Stomach smooth muscle (tissue), 2 donors: ENCODE data around the gene KIF25.

ENCODE experiments used
- H3K27ac ChIP-seq: one replicate; pipeline ENCODE4 v1.7.0; 2013; ENCODE audit warnings: mild to moderate bottlenecking, low read length, inconsistent platforms
- H3K27me3 ChIP-seq, 2 donors: one replicate each; pipeline ENCODE4 v1.7.0; 2013; ENCODE audit warnings: low read length in 2 of 2; ENCODE audit not compliant: insufficient read depth in 2 of 2, control insufficient read depth in 1 of 2
- H3K36me3 ChIP-seq, 2 donors: one replicate each; pipeline ENCODE4 v1.7.0; 2013; ENCODE audit warnings: low read length in 2 of 2; ENCODE audit not compliant: control insufficient read depth in 2 of 2, insufficient read depth in 2 of 2
- H3K4me1 ChIP-seq: one replicate; pipeline ENCODE4 v1.7.0; 2013; ENCODE audit warnings: low read length; ENCODE audit not compliant: control insufficient read depth, insufficient read depth
- H3K4me3 ChIP-seq, 2 donors: one replicate each; pipeline ENCODE4 v1.7.0; 2013; ENCODE audit warnings: low read length in 2 of 2
- H3K9ac ChIP-seq, 2 donors: one replicate each; pipeline ENCODE4 v1.7.0; 2013; ENCODE audit warnings: low read length in 2 of 2, mild to moderate bottlenecking in 1 of 2
- H3K9me3 ChIP-seq, 2 donors: one replicate each; pipeline ENCODE4 v1.7.0; 2013; ENCODE audit warnings: low read length in 2 of 2; ENCODE audit not compliant: control insufficient read depth in 2 of 2
- donor health status: healthy.
- donor health status: Pancreatic carcinoma.

Gene KIF25

DNA sequence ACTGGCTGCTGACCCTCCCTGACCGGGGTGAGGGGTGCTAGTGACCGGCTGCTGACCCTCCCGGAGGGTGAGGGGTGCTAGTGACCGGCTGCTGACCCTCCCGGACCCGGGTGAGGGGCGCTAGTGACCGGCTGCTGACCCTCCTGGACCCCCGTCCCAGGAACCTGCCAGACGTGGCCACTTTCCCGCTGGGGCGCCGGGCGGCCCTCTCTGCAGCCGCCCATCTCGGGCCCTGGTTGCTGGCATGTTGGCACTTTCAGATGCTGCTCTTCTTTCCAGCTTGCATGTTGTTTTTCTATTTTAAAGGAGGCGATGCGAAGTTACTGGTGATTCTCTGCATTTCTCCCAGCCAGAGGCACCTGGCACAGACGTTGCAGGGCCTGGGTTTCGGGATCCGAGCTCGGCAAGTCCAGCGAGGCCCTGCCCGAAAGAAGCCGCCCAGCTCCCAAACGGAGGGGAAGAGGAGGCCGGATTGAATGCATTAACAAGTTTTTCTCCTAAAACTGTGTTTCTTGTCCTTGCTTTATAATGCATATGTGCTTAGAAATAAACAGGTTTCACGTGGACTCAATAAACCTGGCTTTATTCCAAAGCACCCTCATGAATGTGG lies 47.2 kb downstream of the KIF25 start:
- H3K27ac ChIP-seq = no peak overlapping the region
- H3K4me1 ChIP-seq = no peaks in the 10 kb centered on the region
- peaks cover 0 to 12% of the 10 kb centered on the region in 2 donors for H3K9me3 ChIP-seq
- H3K27me3 ChIP-seq = no peaks in the 10 kb centered on the region
- no peaks in the 10 kb centered on the region for H3K36me3 ChIP-seq
- H3K9ac ChIP-seq = no peak overlapping the region
- no peak overlapping the region for H3K4me3 ChIP-seq

DNA sequence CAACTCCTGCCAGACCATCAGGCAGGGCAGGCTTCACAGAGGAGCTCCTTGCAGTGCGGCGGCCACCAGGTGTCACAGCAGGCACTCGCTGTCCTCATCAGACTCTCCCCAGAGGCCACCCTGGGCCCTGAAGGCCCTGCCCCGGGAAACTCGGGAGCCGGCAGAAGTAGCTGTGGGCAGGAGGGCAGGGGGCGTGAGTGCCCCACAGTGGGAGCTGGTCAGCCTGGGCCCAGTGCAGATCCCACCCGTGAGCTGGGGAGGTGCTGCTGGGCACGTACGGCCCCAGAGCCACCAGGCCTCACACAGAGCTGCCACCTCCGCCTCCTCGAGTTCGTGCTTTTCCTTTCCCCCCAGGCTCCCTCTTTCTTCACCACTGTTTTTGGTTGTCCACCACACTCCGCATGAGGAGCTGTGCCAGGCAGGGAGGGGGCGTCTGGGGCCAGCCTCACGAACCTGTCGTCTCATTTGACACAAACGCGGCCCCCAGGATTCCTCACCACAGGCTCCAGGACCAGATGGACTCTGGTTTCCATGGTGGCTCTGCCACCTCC lies 47.7 kb downstream of the KIF25 start:
- Histone ChIP-seq H3K36me3 (no peaks in the 10 kb centered on the region), H3K4me3 (no peak overlapping the region), H3K27me3 (no peaks in the 10 kb centered on the region), H3K9ac (no peak overlapping the region), H3K27ac (no peak overlapping the region), H3K9me3 (peaks cover 0 to 6% of the 10 kb centered on the region in 2 donors), H3K4me1 (no peaks in the 10 kb centered on the region)

- Histone ChIP-seq H3K9me3 (peaks cover 0 to under 1% of the 10 kb centered on the region in 2 donors), H3K9ac (no peak overlapping the region)
Observed at GRCh38 chr6:168045706-168046620, 48.5 kb downstream of the KIF25 start.

DNA sequence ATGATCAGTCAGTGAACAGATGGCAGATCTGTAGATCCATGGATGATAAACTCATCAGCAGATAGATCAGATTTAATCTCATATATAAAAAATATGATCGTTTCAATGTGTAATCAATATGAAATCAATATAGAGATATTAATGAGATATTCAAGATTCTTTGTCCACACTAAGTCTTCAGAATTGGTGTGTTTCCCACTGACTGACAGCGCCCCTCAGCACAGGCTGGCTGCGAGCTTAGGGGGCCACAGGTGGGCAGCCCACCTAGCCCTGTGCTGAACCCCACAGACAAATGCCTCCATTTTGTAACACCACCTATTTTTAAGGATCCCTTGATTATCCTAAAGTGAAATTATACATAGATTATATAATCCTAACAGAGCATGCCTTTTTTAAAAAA lies 49.2 kb downstream of the KIF25 start:
- Histone ChIP-seq H3K9me3 (no peaks in the 10 kb centered on the region), H3K36me3 (no peaks in the 10 kb centered on the region), H3K4me1 (no peaks in the 10 kb centered on the region), H3K27ac (no peak overlapping the region), H3K27me3 (no peaks in the 10 kb centered on the region), H3K9ac (no peak overlapping the region), H3K4me3 (no peak overlapping the region)

More at GRCh38 chr6:168045706-168046620, 48.5 kb downstream of the KIF25 start:
- Histone ChIP-seq H3K4me3 (no peak overlapping the region), H3K27ac (no peak overlapping the region), H3K27me3 (no peaks in the 10 kb centered on the region), H3K36me3 (no peaks in the 10 kb centered on the region), H3K4me1 (no peaks in the 10 kb centered on the region)

GRCh38 chr6:168047841-168048723 lies 50.6 kb downstream of the KIF25 start:
- H3K4me1 ChIP-seq = no peaks in the 10 kb centered on the region
- no peak overlapping the region for H3K27ac ChIP-seq

DNA sequence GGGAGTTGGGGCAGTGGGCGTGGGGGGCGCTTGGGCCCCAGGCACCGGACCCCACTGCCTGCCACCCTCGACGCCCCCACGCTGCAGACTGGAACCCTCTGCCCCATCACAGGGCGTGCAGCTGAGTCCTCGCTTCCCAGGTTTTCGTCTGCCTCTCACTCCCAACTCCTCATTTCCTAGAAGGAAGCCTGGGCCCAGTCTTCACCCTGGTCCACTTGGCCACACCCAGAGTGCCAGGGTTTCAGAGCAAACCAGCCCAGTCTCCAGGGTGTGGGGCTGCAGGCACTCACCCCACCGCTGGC lies 51.2 kb downstream of the KIF25 start:
- no peaks in the 10 kb centered on the region for H3K9me3 ChIP-seq
- H3K4me3 ChIP-seq = no peak overlapping the region
- H3K4me1 ChIP-seq = no peaks in the 10 kb centered on the region
- H3K27me3 ChIP-seq = no peaks in the 10 kb centered on the region
- H3K36me3 ChIP-seq = no peaks in the 10 kb centered on the region
- no peak overlapping the region for H3K9ac ChIP-seq
- H3K27ac ChIP-seq = no peak overlapping the region

More at GRCh38 chr6:168047841-168048723, 50.6 kb downstream of the KIF25 start:
- Histone ChIP-seq H3K9me3 (no peaks in the 10 kb centered on the region), H3K27me3 (no peaks in the 10 kb centered on the region), H3K36me3 (no peaks in the 10 kb centered on the region), H3K9ac (no peak overlapping the region), H3K4me3 (no peak overlapping the region)

DNA sequence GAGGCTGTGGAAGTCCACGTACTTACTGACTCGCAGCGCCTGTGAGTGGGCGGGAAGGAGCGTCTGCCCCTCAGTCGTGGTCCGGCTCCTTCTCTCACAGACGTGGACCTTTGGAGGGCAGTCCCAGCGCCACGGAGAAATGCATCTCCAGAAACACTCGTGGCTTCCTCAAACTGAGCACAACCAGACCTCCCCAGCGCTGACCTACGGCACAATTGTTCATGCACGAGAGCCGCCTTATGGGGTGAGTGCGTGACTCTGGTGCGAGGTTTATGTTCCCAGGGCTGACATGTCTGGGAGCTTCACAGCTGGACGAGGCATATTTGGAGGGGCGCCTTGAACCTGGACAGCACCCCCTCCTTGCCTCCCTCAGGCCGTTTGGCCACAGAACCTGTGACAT lies 51.8 kb downstream of the KIF25 start:
- no peak overlapping the region for H3K27ac ChIP-seq
- no peak overlapping the region for H3K4me3 ChIP-seq

GRCh38 chr6:168049706-168050224 lies 52.3 kb downstream of the KIF25 start:
- no peak overlapping the region for H3K4me3 ChIP-seq
- H3K9ac ChIP-seq = no peak overlapping the region
- no peaks in the 10 kb centered on the region for H3K27me3 ChIP-seq
- H3K4me1 ChIP-seq = peaks cover 4% of the 10 kb centered on the region
- H3K27ac ChIP-seq = no peak overlapping the region
- no peaks in the 10 kb centered on the region for H3K9me3 ChIP-seq
- H3K36me3 ChIP-seq = no peaks in the 10 kb centered on the region

More for the DNA sequence above, 51.8 kb downstream of the KIF25 start:
- no peaks in the 10 kb centered on the region for H3K36me3 ChIP-seq
- H3K4me1 ChIP-seq = no peaks in the 10 kb centered on the region
- no peak overlapping the region for H3K9ac ChIP-seq
- no peaks in the 10 kb centered on the region for H3K27me3 ChIP-seq
- no peaks in the 10 kb centered on the region for H3K9me3 ChIP-seq

DNA sequence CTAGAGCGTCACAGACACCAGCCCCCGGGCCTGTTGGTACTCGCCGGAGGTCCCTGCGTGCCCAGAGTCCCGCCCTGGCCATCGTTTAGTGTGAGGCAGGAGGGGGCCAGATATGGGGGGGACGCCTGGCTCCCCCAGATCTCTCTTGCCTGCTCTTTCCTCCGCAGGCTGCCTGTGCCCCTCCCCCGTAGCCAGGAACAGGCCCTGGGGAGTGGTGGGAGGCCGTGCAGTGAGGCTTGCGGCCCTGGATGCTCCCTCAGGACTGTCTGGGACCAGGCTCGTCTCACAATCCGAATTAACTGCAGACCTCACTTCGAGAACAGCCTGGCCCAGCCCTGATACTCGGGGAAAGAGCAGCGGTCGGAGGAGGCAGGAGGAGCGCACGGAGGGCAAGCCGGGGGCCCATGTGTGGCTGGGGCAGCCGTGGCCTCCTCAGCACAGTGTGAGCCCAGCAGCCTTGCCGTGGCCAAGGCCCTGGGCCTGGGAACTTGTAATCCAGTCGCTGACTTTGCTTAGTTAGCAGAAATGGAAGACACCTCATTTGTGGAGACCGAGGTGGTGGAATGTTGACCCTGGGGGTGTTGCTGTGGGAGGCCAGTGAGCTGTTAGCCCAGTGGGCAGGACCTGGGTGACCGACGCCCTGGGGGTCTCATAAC lies 52.9 kb downstream of the KIF25 start:
- Histone ChIP-seq H3K4me1 (peaks cover 4% of the 10 kb centered on the region), H3K9me3 (no peaks in the 10 kb centered on the region), H3K4me3 (no peak overlapping the region), H3K9ac (no peak overlapping the region), H3K27ac (no peak overlapping the region), H3K27me3 (no peaks in the 10 kb centered on the region), H3K36me3 (no peaks in the 10 kb centered on the region)
